Osteocyte (in vitro differentiated cells): Measurements from ENCODE around the gene ELAVL4. TPM values are rescaled to one million over a fixed set of nuclear protein-coding genes. Genes with fewer than 3 reads are reported as not detected.

Experiments used
- DNase-seq: peaks from one replicate; pipeline ENCODE4 v3.0.0; 2021; ENCODE audit warnings: mixed read lengths; ENCODE audit not compliant: unreplicated experiment; ENCODE audit errors: extremely low spot score
- H3K27ac Mint-ChIP-seq: one replicate; pipeline ENCODE4 v1.8.0; 2021; ENCODE audit warnings: mild to moderate bottlenecking, mixed read lengths; ENCODE audit not compliant: unreplicated experiment
- H3K27me3 Mint-ChIP-seq: one replicate; pipeline ENCODE4 v1.8.0; 2021; ENCODE audit warnings: mixed read lengths; ENCODE audit not compliant: unreplicated experiment
- H3K36me3 Mint-ChIP-seq: one replicate; pipeline ENCODE4 v1.8.0; 2021; ENCODE audit warnings: mixed read lengths; ENCODE audit not compliant: unreplicated experiment
- H3K4me1 Mint-ChIP-seq: one replicate; pipeline ENCODE4 v1.8.0; 2021; ENCODE audit warnings: mixed read lengths; ENCODE audit not compliant: unreplicated experiment
- H3K4me3 Mint-ChIP-seq: one replicate; pipeline ENCODE4 v1.8.0; 2021; ENCODE audit warnings: mild to moderate bottlenecking, moderate library complexity, mixed read lengths; ENCODE audit not compliant: unreplicated experiment
- H3K9me3 Mint-ChIP-seq: one replicate; pipeline ENCODE4 v1.8.0; 2021; ENCODE audit warnings: mixed read lengths; ENCODE audit not compliant: unreplicated experiment
- CTCF ChIP-seq: fragments of 200-600 bp; sonication (generic); IDR thresholded peaks from 2 replicates; pipeline ENCODE4 v1.5.0; 2021; ENCODE audit warnings: antibody characterized with exemption, mild to moderate bottlenecking, moderate library complexity
- total RNA-seq: library from RNA; stranded (reverse); gene quantifications from 2 replicates; pipeline ENCODE4 v1.2.1, GENCODE V29; 2021

ELAVL4 gene
- total RNA-seq, 1 donor from 2014 or later = not detected

- Mint-ChIP-seq H3K4me1 (no peaks in the 10 kb centered on the region), H3K9me3 (no peaks in the 10 kb centered on the region), H3K4me3 (no peak overlapping the region), H3K27ac (no peak overlapping the region), H3K36me3 (no peaks in the 10 kb centered on the region), H3K27me3 (no peaks in the 10 kb centered on the region)
- no peak for TF ChIP-seq CTCF
- DNase-seq = no peak
Observed at GRCh38 chr1:50106095-50106761, 2.5 kb upstream of the ELAVL4 start.

GRCh38 chr1:50109116-50109515 is 396 bp downstream of the ELAVL4 start:
- no peak overlapping the region for H3K4me3 Mint-ChIP-seq
- TF ChIP-seq CTCF = no peak
- H3K36me3 Mint-ChIP-seq = no peaks in the 10 kb centered on the region
- no peaks in the 10 kb centered on the region for H3K27me3 Mint-ChIP-seq
- H3K4me1 Mint-ChIP-seq = no peaks in the 10 kb centered on the region
- no peaks in the 10 kb centered on the region for H3K9me3 Mint-ChIP-seq
- DNase-seq = no peak
- no peak overlapping the region for H3K27ac Mint-ChIP-seq

GRCh38 chr1:50109647-50110075 is 941 bp downstream of the ELAVL4 start:
- H3K4me1 Mint-ChIP-seq = no peaks in the 10 kb centered on the region
- no peaks in the 10 kb centered on the region for H3K9me3 Mint-ChIP-seq
- H3K36me3 Mint-ChIP-seq = no peaks in the 10 kb centered on the region
- no peak for DNase-seq
- no peak for TF ChIP-seq CTCF
- no peaks in the 10 kb centered on the region for H3K27me3 Mint-ChIP-seq
- no peak overlapping the region for H3K4me3 Mint-ChIP-seq
- no peak overlapping the region for H3K27ac Mint-ChIP-seq

- Mint-ChIP-seq H3K9me3 (no peaks in the 10 kb centered on the region), H3K4me1 (no peaks in the 10 kb centered on the region), H3K4me3 (no peak overlapping the region), H3K36me3 (no peaks in the 10 kb centered on the region), H3K27me3 (no peaks in the 10 kb centered on the region), H3K27ac (no peak overlapping the region)
- no peak for DNase-seq
- TF ChIP-seq CTCF = no peak
Observed at GRCh38 chr1:50110151-50110550, 1.4 kb downstream of the ELAVL4 start.

GRCh38 chr1:50110656-50111055 is 1.9 kb downstream of the ELAVL4 start:
- H3K27me3 Mint-ChIP-seq = no peaks in the 10 kb centered on the region
- no peak overlapping the region for H3K4me3 Mint-ChIP-seq
- no peaks in the 10 kb centered on the region for H3K9me3 Mint-ChIP-seq
- TF ChIP-seq CTCF = no peak
- no peaks in the 10 kb centered on the region for H3K4me1 Mint-ChIP-seq
- no peaks in the 10 kb centered on the region for H3K36me3 Mint-ChIP-seq
- no peak for DNase-seq
- H3K27ac Mint-ChIP-seq = no peak overlapping the region
